DMS79 (cell line): Measurements from ENCODE around the gene CHST8.
A peak's percentile ranks its signal among the peaks of the same experiment; 100 is the strongest.
"Not testable (repeated sequence)": the region's sequence is repeated elsewhere in the genome, so short reads cannot be mapped to it uniquely, and the experiment has no call there.

Experiments used
- DNase-seq: peaks from one replicate; lab custom pipeline; 2025; lab: John Stamatoyannopoulos, UW

The CHST8 gene

GRCh38 chr19:33641956-33642498 lies 20.3 kb downstream of the CHST8 start:
- DNase-seq, result no peak

GRCh38 chr19:33644284-33644836 lies 22.6 kb downstream of the CHST8 start:
- DNase-seq, result no peak

DNA sequence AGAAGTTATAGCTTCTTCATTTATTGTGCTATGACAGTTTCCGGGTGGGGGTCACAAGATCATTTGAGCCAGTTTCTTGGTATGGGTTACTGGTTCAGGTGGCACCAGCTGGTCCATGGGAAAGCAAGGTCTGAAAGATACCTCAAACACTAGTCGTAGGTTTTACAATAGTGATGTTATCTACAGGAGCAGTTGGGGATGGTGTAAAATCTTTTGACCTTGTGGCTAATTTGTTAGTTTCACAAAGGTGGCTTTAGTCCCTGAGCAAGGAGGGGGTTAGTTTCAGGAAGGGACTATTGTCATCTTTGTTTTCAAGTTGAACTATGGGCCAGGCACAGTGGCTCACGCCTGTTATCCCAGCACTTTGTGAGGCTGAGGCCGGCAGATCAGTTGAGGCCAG lies 24.6 kb downstream of the CHST8 start:
- no peak for DNase-seq

GRCh38 chr19:33647146-33647545 lies 25.4 kb downstream of the CHST8 start:
- no peak for DNase-seq

GRCh38 chr19:33649627-33650305 lies 28.0 kb downstream of the CHST8 start:
- DNase-seq, result no peak

GRCh38 chr19:33653684-33654083 lies 31.9 kb downstream of the CHST8 start:
- no peak for DNase-seq

DNA sequence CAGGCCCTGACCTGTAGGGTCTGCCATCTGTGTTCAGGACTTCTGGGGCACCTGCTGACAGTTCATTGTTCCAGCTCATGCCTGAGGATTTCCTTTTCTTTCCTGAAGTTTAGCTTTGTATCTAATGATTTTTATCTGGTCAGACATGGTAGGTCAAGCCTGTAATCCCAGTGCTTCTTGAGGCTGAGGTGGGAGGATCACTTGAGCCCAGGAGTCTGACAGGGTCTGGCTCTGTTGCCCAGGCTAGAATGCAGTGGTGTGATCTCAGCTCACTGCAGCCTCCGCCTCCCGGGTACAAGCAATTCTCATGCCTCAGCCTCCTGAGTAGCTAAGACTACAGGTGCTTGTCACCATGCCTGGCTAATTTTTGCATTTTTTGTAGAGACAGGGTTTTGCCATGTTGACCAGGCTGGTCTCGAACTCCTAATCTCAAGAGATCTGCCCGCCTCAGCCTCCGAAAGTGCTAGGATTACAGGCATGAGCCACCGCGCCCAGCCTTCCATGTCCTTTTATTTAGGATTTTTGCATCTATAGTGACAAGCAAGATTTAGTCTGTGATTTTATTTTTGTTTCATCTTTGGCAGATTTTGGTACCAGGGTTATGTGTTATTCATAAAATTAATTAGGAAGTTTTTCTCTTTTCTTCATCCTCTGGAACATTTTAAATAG lies 33.2 kb downstream of the CHST8 start:
- DNase-seq, result no peak

DNA sequence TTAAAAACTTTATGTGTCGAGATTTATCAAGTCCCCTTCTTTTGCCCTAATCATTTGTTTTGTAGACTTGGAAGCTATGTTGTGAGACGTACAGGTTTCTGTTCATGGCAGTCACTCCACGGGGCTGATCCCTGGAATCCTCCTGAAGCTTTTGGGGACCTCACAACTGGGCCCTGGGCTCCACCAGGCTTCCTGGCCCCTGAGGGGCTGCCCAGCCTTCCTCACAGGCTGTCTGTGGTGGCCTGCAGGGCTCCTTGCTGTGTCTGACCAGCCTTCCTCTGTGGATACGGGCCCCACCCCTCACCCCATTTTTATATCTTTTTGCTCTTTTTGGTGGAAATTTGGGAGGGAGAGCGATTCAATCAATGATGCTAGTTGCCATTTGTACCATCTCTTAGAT lies 38.1 kb downstream of the CHST8 start:
- DNase-seq, result no peak

DNA sequence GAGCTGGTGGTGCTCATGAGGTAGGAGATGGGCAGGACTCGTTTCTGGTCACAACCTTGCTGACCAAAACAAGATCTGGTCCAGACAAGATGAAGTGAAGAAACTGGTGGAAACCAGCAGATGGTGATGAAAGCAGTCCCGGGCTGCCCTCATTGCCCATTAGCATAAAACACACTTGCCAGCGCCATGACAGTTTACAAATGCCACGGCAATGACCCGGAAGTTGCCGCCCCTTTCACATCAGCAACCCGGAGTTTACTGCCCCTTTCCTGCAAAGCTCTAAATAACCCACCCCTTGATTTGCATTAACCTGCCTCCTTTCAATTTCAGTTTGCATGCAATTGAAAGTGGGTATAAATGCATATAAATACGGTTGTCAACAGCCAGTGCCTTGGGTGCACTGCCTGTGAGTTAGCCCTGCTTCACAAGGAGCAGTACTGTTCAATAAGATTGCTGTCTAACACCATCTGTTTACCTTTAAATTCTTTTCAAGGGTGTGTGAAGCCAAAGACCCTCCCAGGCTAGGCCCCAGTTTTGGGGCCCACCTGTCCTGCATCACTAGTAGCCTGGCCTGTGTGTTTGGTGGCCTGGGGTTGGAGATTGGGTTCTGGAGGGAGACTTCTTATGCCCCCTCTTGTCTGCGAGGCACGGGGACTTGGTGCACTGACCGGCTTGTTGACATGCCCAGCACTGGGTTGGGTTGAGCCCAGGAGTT lies 38.8 kb downstream of the CHST8 start:
- DNase-seq, result no peak

GRCh38 chr19:33661336-33661735 lies 39.6 kb downstream of the CHST8 start:
- no peak for DNase-seq

- DNase-seq, result no peak
Measured at GRCh38 chr19:33662391-33663092, 40.8 kb downstream of the CHST8 start.

- DNase-seq, result not testable (repeated sequence)
Measured at GRCh38 chr19:33663316-33663715, 41.6 kb downstream of the CHST8 start.

DNA sequence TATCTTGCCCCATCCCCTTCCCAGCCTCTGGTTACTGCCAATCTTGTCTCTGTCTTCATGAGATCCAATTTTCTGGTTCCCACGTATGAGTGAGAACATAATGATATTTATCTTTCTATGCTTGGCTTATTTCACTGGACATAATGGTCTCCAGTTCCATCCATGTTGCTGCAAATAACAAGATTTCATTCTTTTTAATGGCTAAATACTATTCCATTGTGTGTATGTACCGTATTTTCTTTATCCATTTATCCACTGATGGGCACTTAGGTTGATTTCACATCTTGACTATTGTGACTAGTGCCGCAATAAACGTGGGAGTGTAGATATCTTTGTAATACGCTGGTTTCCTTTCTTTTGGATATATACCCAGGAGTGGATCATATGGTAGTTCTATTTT lies 43.0 kb downstream of the CHST8 start:
- DNase-seq, result no peak

GRCh38 chr19:33665776-33666595 lies 44.2 kb downstream of the CHST8 start:
- no peak for DNase-seq

- no peak for DNase-seq
Measured at GRCh38 chr19:33667141-33667650, 45.4 kb downstream of the CHST8 start.

GRCh38 chr19:33667881-33668280 lies 46.1 kb downstream of the CHST8 start:
- DNase-seq, result no peak

DNA sequence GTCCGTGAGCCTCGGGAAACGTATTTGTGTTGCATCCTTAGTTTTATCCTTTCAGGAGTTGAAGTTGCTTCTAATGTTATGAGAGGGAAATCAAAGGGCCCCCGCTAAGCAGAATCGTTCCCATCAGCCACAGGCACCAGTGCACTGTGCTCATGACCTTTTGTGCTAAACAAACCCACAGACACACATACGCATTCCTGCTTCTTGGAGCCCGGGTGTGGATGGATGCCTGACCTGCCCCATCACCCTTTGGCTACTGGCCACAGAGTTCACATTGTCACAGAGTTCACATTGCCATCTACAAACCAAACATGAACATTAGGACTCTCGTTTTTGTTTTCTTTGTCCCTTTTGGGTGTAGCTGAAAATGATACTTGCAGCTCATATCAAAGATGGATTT lies 47.2 kb downstream of the CHST8 start:
- DNase-seq, result no peak

- DNase-seq, result peak; percentile 46
Measured at GRCh38 chr19:33669376-33669775, 47.6 kb downstream of the CHST8 start.

GRCh38 chr19:33670398-33670797 lies 48.6 kb downstream of the CHST8 start:
- no peak for DNase-seq

DNA sequence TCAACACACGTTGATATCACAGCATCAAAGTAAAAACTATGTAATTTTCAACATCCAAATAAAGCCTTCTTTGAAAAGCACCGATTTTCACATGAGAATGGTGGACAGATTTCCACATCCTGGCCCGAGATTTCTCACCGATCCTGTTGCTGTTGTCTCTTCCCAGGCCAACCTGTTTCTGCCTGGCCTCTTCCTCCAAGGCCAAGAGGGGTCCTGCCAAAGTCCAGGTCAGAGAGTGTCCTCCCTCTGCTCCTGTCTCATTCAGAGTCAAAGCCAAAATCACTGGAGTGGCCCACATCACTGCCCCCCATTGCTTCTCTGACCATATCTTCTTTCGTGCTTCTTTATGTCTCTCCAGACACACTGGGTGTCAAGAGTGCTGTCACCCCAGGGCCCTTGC lies 49.5 kb downstream of the CHST8 start:
- no peak for DNase-seq
